Stimulated activated CD4-positive, alpha-beta T cell treated with anti-CD3 and anti-CD28 coated beads, Interleukin-1b, Interleukin-23, amount 100 ng/mL, for 48 hours (primary cell): ENCODE data around the gene TIGD1.

Source experiments
- DNase-seq: peaks from one replicate; pipeline ENCODE4 v3.0.0-alpha.2; 2020

Gene TIGD1

GRCh38 chr2:232569541-232569940 lies 19.2 kb upstream of the TIGD1 start:
- no peak for DNase-seq

- no peak for DNase-seq
These were observed 17.8 kb upstream of the TIGD1 start for GRCh38 chr2:232568161-232568560.

GRCh38 chr2:232567721-232568120 lies 17.4 kb upstream of the TIGD1 start:
- no peak for DNase-seq

- no peak for DNase-seq
These were observed 13.2 kb upstream of the TIGD1 start for GRCh38 chr2:232563580-232563979.

DNA sequence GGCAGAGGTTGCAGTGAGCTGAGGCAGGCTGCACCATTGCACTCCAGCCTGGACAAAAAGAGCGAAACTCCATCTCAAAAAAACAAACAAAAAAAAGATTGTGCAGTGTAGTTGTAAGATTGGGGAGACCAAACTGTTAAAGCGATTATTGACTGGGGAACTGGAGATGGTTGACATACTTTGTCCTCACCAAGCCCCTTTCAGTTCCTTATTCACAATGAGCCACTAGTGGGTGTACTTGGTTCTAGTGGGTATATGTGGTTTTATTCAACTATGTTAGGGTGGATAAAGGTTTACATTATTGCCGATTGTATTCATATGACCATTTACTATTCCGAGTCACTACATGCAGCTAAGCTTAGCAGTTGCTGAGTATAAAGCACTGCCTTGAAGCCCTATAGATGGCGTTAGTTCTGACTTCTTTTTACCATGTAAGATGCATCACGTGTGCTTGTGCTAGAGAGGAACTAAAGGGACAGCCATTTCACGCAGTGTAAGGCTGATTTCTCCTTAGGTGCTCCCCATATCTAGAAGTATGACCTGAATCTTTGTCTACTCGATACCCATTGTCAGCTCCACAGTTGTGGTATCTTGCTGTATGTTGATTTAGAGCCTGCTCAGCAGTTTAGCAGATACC lies 12.3 kb upstream of the TIGD1 start:
- DNase-seq, result no peak

- DNase-seq, result no peak
These were observed 6.1 kb upstream of the TIGD1 start for GRCh38 chr2:232556426-232556825.

DNA sequence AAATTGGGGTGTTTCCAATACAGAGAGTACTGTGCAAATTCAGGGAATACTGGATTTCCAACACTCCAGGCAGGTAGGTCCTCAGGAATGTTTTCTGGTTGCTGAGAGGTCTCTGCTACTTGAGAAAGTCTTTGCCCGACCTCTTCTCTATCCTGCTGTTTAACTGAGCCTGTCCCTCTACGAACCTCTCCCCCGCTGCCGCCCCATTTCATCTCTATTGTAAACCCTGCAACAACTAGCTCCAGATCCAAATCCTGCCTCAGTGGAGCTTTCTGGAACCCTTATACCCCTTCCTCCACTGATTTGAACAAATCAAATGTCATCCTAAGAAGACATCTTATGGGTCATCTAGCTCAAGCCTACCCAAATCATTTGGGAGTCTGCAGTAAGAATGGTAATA lies 1.4 kb upstream of the TIGD1 start:
- no peak for DNase-seq

DNA sequence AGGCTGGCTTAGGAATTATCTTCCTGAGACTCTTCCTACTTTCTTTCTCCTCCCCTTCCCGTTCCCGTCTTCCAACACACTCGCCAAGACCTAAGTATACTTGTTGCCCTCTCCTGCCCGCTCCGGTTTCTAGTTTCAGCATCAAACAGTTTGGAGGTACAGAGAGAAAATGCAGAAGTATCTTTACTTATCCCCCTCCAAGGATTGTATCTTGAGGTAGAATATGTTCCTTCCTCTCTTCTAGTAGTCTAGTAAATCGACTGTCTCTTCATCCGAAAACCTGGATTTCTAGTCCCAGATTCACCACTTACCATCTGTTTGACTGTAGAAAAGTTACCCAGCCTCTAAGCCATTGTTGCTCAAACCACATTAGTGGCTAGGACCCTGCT lies 887 bp upstream of the TIGD1 start:
- DNase-seq, result no peak

DNA sequence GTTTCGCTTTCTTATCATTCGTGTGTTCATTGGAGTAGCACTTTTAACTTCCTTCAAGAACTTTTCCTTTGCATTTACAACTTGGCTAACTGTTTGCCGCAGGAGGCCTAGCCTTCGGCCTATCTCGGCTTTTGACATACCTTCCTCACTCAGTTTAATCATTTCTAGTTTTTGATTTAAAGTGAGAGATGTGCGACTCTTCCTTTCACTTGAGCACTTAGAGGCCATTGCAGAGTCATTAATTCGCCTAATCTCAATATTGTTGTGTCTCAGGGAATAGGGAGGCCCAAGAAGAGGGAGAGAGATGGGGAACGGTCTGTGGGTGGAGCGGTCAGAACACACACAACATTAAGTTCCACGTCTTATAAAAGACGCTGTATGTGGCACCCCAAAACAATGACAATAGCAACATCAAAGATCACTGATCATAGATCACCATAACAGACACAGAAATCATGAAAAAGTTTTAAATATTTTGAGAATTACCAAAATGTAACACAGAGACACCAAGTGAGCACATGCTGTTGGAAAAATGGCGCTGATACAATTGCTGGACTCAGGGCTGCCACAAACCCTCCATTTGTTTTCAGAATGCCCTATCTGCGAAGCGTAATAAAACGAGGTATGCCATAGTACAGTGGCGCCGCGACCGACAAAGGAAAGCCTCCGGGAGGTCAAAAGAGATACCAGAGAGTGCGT lies 553 bp downstream of the TIGD1 start:
- DNase-seq, result no peak

GRCh38 chr2:232547991-232548390 lies 2.4 kb downstream of the TIGD1 start:
- no peak for DNase-seq

- DNase-seq, result no peak
These were observed 4.6 kb downstream of the TIGD1 start for GRCh38 chr2:232545511-232546375.

- DNase-seq, result no peak
These were observed 5.7 kb downstream of the TIGD1 start for GRCh38 chr2:232544674-232545073.

GRCh38 chr2:232543928-232544631 lies 6.3 kb downstream of the TIGD1 start:
- no peak for DNase-seq

GRCh38 chr2:232543491-232543890 lies 6.9 kb downstream of the TIGD1 start:
- no peak for DNase-seq

DNA sequence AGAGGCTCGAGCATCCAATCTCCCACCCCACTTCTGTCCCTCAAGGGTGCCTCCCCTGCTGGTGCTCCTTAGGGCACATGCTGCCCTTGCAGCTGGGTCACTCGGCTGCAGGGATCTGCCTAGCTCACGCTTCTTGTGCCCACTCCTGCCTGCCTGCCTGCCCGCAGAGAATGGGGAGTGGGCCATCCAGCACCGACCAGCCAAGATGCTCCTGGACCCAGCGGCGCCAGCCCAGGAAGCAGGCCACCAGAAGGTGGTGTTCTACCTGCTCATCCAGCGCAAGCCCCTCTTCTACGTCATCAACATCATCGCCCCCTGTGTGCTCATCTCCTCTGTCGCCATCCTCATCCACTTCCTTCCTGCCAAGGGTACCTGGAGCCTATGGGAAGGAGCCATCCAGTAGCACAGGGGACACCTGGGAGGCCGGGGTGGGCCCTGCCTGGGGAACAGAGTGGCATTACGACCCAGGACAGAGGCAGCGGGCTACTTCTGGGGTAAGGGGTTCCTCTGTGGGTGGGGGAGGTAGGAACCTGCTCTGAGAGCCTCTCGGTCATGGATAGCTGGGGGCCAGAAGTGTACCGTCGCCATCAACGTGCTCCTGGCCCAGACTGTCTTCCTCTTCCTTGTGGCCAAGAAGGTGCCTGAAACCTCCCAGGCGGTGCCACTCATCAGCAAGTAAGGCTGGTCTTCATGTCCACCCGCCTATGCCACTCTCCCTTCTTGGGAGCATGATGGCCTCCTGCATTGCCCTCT lies 7.5 kb downstream of the TIGD1 start:
- DNase-seq, result no peak

DNA sequence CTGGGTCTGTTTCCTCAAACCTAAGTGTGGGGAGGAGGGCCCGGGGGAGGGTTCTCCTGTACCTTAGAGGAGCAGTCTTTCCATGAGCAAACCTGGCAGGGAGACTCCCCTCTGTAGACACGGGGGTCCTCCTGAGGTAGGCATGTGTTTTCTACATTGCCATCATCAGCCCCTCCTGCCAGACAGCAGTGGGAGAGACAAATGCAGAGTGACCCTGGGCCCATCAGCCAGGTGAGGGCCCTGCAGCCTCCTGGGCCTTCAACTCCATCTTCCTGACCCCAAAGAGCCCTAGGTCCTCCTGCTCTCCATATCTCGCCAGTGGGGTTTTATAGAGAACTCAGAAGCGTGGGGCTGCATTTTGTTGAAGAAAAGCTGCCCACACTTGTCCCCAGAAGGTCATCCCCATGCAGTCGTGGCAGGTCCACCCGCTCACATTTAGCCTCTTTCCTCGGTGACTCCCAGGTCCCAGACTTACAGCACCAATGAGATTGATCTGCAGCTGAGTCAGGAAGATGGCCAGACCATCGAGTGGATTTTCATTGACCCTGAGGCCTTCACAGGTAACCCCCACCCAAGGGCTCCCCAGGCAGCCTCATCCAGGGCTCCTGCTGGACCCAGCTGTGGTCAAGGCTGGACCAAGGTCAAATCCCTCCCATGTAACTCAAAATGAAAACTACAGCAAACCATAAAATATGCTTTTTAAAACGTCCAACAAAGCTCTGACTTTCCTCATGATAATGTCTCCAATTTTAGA lies 8.2 kb downstream of the TIGD1 start:
- no peak for DNase-seq

DNA sequence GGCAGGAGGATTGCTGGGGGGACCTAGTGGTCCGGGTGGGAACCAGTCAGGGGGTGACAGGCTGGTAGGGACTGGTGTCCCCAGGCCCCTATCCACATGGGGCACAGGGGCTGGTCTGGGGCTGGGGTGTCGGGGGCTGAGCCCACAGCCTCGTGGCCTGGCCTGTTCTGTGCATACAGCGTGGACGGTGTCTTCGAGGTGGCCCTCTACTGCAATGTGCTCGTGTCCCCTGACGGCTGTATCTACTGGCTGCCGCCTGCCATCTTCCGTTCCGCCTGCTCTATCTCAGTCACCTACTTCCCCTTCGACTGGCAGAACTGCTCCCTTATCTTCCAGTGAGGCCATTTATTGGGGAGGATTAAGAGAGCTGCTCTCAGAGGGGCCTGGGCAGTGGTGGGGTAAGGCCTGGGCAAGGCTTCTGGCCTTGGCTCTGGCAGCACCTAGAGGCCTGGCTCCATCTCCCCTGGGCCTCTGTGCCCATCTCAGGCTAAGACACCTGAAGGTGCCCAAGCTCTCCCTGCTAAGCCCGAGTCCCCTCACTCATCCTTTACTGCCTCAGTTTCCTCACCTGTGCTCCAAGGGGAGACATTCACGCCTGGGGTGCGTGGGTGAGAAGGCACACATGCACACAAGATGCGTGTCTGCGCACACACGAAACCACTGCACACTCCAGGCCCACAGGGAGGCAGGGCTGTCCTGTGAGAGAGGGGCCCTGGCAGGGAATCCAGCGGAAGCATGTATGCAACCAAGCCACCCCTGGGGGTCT lies 9.0 kb downstream of the TIGD1 start:
- DNase-seq, result no peak

- no peak for DNase-seq
These were observed 9.8 kb downstream of the TIGD1 start for GRCh38 chr2:232540441-232541041.

DNA sequence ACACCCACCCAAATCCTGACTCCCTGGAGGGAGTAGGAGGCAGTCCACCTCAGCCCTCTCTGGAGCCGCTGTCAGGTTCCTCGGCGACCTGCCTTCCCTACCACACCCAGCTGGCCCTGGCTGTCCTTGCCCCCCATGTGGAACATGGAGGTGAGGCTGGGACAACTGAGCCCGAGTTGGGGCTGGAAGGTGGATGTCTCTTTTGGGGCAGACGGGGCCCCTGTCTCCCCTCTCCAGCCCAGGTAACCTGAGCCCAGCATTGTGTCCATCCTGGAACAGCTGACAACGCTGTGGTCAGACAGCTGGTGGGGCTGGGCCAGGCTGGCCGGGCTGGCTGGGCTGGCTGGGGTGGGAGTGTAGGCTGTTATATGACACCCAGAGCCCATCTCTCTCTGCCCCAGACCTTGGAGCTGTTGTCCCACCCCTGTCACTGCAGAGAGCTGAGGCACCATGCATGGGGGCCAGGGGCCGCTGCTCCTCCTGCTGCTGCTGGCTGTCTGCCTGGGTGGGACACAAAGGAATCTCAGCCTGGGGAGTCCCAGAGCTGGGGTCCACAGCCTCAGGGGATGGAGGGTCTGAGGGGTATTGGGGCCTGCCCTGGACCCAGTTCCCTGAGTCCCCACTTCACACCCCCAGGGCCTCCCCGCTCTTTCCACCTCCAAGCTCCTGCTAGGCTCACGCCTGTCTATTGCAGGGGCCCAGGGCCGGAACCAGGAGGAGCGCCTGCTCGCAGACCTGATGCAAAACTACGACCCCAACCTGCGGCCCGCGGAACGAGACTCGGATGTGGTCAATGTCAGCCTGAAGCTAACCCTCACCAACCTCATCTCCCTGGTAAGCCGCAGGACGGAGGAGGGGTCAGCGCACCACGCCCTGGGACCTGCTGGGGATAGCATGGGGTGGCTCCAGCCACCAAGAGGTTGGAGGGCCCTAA lies 10.8 kb downstream of the TIGD1 start, which contains the start of gene CHRNG:
CHRNG (plus strand) TSS at position 395 of the 934 bp plus-strand sequence; CDS start at position 451, 56 bp downstream.
- no peak for DNase-seq
